AG04450 (cell line): ENCODE data around the gene WRAP73. TPM values are rescaled to one million over a fixed set of nuclear protein-coding genes. Genes with fewer than 3 reads are reported as not detected.

Experiments used
- CTCF ChIA-PET: fragments of 300-600, 350-600 bp; formaldehyde crosslinking; extraction: SDS; loops from one replicate; lab custom pipeline; 2022; ENCODE audit warnings: antibody characterized with exemption, inconsistent platforms; lab: Charles Lee
- POLR2A ChIA-PET: fragments of 350-600 bp; formaldehyde crosslinking; extraction: SDS; loops from one replicate; lab custom pipeline; 2021; ENCODE audit warnings: antibody characterized with exemption, inconsistent platforms; lab: Yijun Ruan, JAX
- DNase-seq: peaks from one replicate; pipeline ENCODE4 v3.0.0-alpha.2; 2011; ENCODE audit warnings: low read depth, low spot score
- H3K27ac ChIP-seq: one replicate; pipeline ENCODE4 v1.5.1; 2012; ENCODE audit warnings: low read depth, low read length, control low read depth
- H3K27me3 ChIP-seq: one replicate; pipeline ENCODE4 v1.6.0; 2012; ENCODE audit warnings: low read length; ENCODE audit not compliant: control insufficient read depth, insufficient read depth
- H3K4me3 ChIP-seq: 2 replicates; pipeline ENCODE4 v1.5.1; 2011; ENCODE audit warnings: mild to moderate bottlenecking, low read depth, low read length, control low read depth
- H3K9me3 ChIP-seq: 2 replicates; pipeline ENCODE4 v1.5.1; 2012; ENCODE audit warnings: low read length; ENCODE audit not compliant: control insufficient read depth, insufficient read depth
- polyA plus RNA-seq: library from polyadenylated mRNA; depleted of rRNA; stranded (reverse); fragments of >200 nt; gene quantifications from 2 replicates; pipeline ENCODE4 v1.2.3, GENCODE V29; 2011
- TF ChIP-seq, protein P1 (sequence below): IDR thresholded peaks from 2 replicates; pipeline ENCODE4 v1.5.1; 2011; ENCODE audit warnings: low read depth, low read length, control low read depth, inconsistent platforms

The WRAP73 gene
- polyA plus RNA-seq, 1 experiment, result 14.1 TPM

DNA sequence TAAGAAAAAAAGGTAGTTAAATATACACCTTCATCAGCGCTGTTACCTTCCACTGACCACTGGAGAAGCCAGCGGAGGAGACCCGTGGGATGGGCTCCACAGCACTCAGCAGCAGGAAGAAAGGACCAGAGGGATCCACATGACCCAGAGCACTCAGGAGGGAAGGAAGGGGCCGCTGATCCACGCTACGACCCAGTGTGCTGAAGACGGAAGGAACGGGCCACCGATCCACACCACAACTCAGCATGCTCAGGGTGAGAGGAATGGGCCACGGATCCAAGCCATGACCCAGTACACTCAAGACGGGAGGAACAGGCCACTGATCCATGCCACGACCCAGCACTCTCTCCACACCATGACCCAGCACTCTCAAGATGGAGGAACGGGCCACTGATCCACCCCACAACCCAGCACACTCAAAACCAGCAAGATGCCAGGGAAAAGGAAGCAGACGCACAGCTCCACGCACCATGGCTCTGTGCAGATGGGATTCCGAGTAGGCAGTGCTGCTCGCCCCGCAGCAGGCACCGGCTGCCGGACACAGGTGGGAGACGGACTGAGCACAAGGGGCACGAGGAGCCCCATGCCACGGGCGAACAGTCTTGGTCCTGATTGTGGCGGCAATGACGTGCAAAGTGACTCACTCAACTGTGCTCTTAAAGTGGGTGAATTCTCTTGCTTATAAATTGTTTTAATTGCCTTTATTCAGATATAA, 8.7 kb downstream of the WRAP73 start:
- TF ChIP-seq, protein P1, sequence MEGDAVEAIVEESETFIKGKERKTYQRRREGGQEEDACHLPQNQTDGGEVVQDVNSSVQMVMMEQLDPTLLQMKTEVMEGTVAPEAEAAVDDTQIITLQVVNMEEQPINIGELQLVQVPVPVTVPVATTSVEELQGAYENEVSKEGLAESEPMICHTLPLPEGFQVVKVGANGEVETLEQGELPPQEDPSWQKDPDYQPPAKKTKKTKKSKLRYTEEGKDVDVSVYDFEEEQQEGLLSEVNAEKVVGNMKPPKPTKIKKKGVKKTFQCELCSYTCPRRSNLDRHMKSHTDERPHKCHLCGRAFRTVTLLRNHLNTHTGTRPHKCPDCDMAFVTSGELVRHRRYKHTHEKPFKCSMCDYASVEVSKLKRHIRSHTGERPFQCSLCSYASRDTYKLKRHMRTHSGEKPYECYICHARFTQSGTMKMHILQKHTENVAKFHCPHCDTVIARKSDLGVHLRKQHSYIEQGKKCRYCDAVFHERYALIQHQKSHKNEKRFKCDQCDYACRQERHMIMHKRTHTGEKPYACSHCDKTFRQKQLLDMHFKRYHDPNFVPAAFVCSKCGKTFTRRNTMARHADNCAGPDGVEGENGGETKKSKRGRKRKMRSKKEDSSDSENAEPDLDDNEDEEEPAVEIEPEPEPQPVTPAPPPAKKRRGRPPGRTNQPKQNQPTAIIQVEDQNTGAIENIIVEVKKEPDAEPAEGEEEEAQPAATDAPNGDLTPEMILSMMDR, result no peak
- CTCF ChIA-PET, result interaction anchor here (1.0 kb wide), 1 partner anchor 22 kb away, joined by 3 read pairs; no protein-coding TSS in a partner anchor
- Histone ChIP-seq H3K4me3 (no peak overlapping the region), H3K27ac (no peak overlapping the region), H3K27me3 (no peaks in the 10 kb centered on the region), H3K9me3 (no peaks in the 10 kb centered on the region; the same call in 1 of the 2 replicates)
- DNase-seq, result no peak
- POLR2A ChIA-PET, result no interaction called here

DNA sequence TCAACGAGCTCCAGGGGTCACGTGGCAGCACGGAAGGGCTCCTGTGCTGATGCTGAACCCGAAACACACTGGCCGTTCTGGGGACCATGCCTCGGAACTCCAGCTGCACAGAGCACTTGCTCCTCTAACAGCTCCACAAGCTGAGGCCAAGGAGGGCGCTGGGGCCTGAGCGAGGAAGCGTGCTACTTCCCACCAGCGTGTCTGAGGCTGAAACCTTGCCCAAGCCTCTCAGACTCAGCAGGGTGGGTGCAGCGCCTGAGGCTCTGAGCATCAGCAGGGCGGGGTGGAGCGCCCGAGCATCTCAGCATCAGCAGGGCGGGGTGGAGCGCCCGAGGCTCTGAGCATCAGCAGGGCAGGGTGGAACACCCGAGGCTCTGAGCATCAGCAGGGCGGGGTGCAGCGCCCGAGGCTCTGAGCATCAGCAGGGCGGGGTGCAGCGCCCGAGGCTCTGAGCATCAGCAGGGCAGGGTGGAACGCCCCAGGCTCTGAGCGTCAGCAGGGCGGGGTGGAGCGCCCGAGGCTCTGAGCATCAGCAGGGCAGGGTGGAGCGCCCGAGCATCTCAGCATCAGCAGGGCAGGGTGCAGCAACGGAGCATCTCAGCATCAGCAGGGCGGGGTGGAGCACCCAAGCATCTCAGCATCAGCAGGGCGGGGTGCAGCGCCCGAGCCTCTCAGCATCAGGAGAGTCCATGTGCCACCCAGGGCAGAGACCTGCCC, 9.6 kb downstream of the WRAP73 start:
- POLR2A ChIA-PET, result no interaction called here
- no peak overlapping the region for H3K4me3 ChIP-seq
- no peak overlapping the region for H3K27ac ChIP-seq
- no peaks in the 10 kb centered on the region; the same call in 1 of the 2 replicates for H3K9me3 ChIP-seq
- CTCF ChIA-PET, result no interaction called here
- TF ChIP-seq, protein P1, result no peak
- DNase-seq, result no peak
- no peaks in the 10 kb centered on the region for H3K27me3 ChIP-seq

DNA sequence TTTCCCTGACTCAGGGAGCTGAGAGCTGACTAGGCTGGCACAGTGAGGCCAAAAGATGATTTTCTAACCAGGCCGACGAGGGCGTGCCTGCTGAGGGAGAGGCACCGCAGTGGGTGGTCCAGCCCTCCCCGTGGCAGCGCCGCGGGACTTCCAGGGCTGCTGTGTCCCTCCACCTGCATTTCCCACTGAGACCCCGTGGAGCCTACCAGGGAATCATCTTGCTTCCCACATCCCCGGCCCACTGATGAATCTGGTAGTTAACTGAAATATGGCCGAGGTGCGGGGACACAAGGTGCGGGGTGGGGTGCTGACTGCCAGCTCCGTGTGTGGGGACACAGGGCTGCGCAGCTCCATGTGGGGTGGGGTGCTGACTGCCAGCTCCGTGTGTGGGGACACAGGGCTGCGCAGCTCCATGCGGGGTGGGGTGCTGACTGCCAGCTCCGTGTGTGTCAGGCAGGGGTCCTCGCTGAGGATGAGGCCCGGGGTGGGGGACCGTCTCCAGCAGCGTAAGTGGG, 10.4 kb downstream of the WRAP73 start:
- no peak for DNase-seq
- no peak overlapping the region for H3K4me3 ChIP-seq
- ChIA-PET POLR2A (no interaction called here), CTCF (no interaction called here)
- no peaks in the 10 kb centered on the region for H3K27me3 ChIP-seq
- no peak overlapping the region for H3K27ac ChIP-seq
- H3K9me3 ChIP-seq, result no peaks in the 10 kb centered on the region; the same call in 1 of the 2 replicates
- TF ChIP-seq, protein P1, result no peak

DNA sequence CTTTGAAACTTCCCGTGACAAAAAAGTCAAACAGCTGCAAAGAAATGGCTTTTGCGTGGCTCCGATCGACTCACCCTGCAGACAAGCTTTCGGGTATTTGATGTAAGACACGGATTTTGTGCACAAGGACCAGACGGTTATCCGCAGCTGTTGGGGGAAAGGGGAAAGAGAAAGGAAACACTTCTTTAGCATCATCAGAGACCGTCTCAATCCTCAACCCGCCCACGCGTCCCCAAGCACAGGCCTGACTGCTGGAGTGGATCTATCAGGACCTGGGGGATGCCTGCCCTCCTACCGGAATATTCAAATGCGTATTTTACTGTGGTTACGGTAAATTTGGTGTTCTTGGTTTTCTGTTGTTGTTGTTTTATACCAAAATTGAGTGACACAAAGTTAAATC, 11.2 kb downstream of the WRAP73 start:
- no peak for DNase-seq
- Histone ChIP-seq H3K9me3 (no peaks in the 10 kb centered on the region; the same call in 1 of the 2 replicates), H3K27me3 (no peaks in the 10 kb centered on the region), H3K27ac (no peak overlapping the region), H3K4me3 (no peak overlapping the region)
- CTCF ChIA-PET, result interaction anchor here (0.9 kb wide), 1 partner anchor 20 kb away, joined by 3 read pairs; no protein-coding TSS in a partner anchor
- POLR2A ChIA-PET, result no interaction called here
- TF ChIP-seq, protein P1, result no peak

DNA sequence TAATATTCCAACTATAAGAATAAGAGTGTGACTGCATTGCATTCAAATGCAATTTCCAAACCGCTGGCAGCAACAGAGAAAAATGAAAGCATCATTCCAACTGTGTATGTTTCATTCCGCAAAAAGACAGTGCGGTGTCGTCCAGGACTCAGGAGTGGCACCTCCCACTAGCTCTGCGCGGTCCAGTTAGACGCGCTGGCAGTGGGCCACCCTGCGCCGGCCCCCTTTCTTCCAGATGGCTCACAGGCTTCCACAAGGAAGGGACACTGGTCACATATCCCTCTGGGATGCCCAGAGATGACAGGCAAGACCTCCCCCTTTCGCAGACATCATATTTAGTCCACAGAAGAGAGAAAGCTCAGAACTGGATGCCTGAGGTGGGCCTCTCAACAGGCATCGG, 11.9 kb downstream of the WRAP73 start:
- POLR2A ChIA-PET, result no interaction called here
- CTCF ChIA-PET, result interaction anchor here (0.9 kb wide), 1 partner anchor 19 kb away, joined by 3 read pairs; no protein-coding TSS in a partner anchor
- H3K4me3 ChIP-seq, result no peak overlapping the region
- H3K9me3 ChIP-seq, result no peaks in the 10 kb centered on the region; the same call in 1 of the 2 replicates
- H3K27ac ChIP-seq, result no peak overlapping the region
- H3K27me3 ChIP-seq, result no peaks in the 10 kb centered on the region
- no peak for DNase-seq
- TF ChIP-seq, protein P1, result no peak
